HL-60 (cell line): ENCODE results near the gene RHAG.

Experiments used
- GABPA ChIP-seq: IDR thresholded peaks from 2 replicates; pipeline ENCODE4 v1.6.1; 2012; ENCODE audit warnings: low read depth
- POLR2AphosphoS5 ChIP-seq: IDR thresholded peaks from 2 replicates; pipeline ENCODE4 v1.6.1; 2012; ENCODE audit warnings: low read depth
- REST ChIP-seq: IDR thresholded peaks from 2 replicates; pipeline ENCODE4 v1.6.1; 2012; ENCODE audit warnings: low read depth; ENCODE audit not compliant: insufficient replicate concordance
- SPI1 ChIP-seq: IDR thresholded peaks from 2 replicates; pipeline ENCODE4 v1.6.1; 2012; ENCODE audit warnings: low read depth, mild to moderate bottlenecking, borderline replicate concordance
- TF ChIP-seq, protein P1 (sequence below): IDR thresholded peaks from one replicate; pipeline ENCODE4 v1.5.1; 2011; ENCODE audit warnings: low read length, control low read depth, inconsistent platforms; ENCODE audit not compliant: insufficient read depth

GRCh38 chr6:49646942-49647341 is 10.3 kb upstream of the RHAG start:
- TF ChIP-seq, protein P1, sequence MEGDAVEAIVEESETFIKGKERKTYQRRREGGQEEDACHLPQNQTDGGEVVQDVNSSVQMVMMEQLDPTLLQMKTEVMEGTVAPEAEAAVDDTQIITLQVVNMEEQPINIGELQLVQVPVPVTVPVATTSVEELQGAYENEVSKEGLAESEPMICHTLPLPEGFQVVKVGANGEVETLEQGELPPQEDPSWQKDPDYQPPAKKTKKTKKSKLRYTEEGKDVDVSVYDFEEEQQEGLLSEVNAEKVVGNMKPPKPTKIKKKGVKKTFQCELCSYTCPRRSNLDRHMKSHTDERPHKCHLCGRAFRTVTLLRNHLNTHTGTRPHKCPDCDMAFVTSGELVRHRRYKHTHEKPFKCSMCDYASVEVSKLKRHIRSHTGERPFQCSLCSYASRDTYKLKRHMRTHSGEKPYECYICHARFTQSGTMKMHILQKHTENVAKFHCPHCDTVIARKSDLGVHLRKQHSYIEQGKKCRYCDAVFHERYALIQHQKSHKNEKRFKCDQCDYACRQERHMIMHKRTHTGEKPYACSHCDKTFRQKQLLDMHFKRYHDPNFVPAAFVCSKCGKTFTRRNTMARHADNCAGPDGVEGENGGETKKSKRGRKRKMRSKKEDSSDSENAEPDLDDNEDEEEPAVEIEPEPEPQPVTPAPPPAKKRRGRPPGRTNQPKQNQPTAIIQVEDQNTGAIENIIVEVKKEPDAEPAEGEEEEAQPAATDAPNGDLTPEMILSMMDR: no peak
- TF ChIP-seq REST: no peak
- TF ChIP-seq POLR2AphosphoS5: no peak
- TF ChIP-seq SPI1: no peak
- no peak for TF ChIP-seq GABPA
